ENCODE results near the gene STPG4. TPM values are rescaled to one million over a fixed set of nuclear protein-coding genes. Genes with fewer than 3 reads are reported as not detected.

STPG4 gene
- total and polyA plus RNA-seq, 7 donors: 0.12 to 1.1 (median 0.63) TPM; not detected in 3

- DNase-seq: no peak
- TF ChIP-seq, protein P1, sequence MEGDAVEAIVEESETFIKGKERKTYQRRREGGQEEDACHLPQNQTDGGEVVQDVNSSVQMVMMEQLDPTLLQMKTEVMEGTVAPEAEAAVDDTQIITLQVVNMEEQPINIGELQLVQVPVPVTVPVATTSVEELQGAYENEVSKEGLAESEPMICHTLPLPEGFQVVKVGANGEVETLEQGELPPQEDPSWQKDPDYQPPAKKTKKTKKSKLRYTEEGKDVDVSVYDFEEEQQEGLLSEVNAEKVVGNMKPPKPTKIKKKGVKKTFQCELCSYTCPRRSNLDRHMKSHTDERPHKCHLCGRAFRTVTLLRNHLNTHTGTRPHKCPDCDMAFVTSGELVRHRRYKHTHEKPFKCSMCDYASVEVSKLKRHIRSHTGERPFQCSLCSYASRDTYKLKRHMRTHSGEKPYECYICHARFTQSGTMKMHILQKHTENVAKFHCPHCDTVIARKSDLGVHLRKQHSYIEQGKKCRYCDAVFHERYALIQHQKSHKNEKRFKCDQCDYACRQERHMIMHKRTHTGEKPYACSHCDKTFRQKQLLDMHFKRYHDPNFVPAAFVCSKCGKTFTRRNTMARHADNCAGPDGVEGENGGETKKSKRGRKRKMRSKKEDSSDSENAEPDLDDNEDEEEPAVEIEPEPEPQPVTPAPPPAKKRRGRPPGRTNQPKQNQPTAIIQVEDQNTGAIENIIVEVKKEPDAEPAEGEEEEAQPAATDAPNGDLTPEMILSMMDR (IDR thresholded peaks at IDR 0.05): no peak
- TF ChIP-seq EP300 (IDR thresholded peaks at IDR 0.05) (no peak), POLR2A (IDR thresholded peaks at IDR 0.05) (no peak), POLR2AphosphoS5 (IDR thresholded peaks at IDR 0.05) (no peak)
- H3K27ac ChIP-seq: peak overlapping the region in 3 of 4 donors; percentile 58 to 76 (median 59)
- H3K27me3 ChIP-seq: no peaks in the 10 kb centered on the region
- intact Hi-C loops (cut with DNase I): no loop called here
- H3K36me3 ChIP-seq: peaks cover 0 to 38% (median 18%) of the 10 kb centered on the region in 4 donors
- no peak overlapping the region for H3K4me3 ChIP-seq
- H3K4me1 ChIP-seq: peaks cover 0 to 46% (median 40%) of the 10 kb centered on the region in 4 donors
- H3K9me3 ChIP-seq: no peaks in the 10 kb centered on the region
- WGBS, 2 donors: 92 to 96% methylated on average over 12 of the region's 12 CpGs
These were observed 103.5 kb downstream of the STPG4 start for GRCh38 chr2:47051562-47051961.

GRCh38 chr2:47050762-47051161 is 104.3 kb downstream of the STPG4 start:
- Histone ChIP-seq H3K4me3 (no peak overlapping the region), H3K27ac (peak overlapping the region in 3 of 4 donors; percentile 58 to 76 (median 59)), H3K9me3 (no peaks in the 10 kb centered on the region), H3K4me1 (peaks cover 0 to 38% (median 32%) of the 10 kb centered on the region in 4 donors), H3K27me3 (no peaks in the 10 kb centered on the region), H3K36me3 (peaks cover 0 to 45% (median 21%) of the 10 kb centered on the region in 4 donors)
- no peak for DNase-seq
- intact Hi-C loops (cut with DNase I): no loop called here
- 18 to 67% methylated on average over 4 of the region's 4 CpGs for WGBS, 2 donors
- TF ChIP-seq, protein P1 (IDR thresholded peaks at IDR 0.05): no peak
- TF ChIP-seq POLR2AphosphoS5 (IDR thresholded peaks at IDR 0.05): peak; percentile 23 to 68 (median 62)
- peak in 3 of 4 donors; percentile 28 to 77 (median 68) for TF ChIP-seq EP300 (IDR thresholded peaks at IDR 0.05)
- TF ChIP-seq POLR2A (IDR thresholded peaks at IDR 0.05): no peak

GRCh38 chr2:47050021-47050760 is 104.9 kb downstream of the STPG4 start:
- peak overlapping the region; percentile 15 to 76 (median 58) for H3K27ac ChIP-seq
- no peak overlapping the region for H3K4me3 ChIP-seq
- no peak for DNase-seq
- TF ChIP-seq EP300 (IDR thresholded peaks at IDR 0.05) (no peak), POLR2AphosphoS5 (IDR thresholded peaks at IDR 0.05) (no peak)
- 83 to 91% methylated on average over 6 of the region's 6 CpGs for WGBS, 2 donors
- H3K36me3 ChIP-seq: peaks cover 0 to 45% (median 21%) of the 10 kb centered on the region in 4 donors
- intact Hi-C loops (cut with DNase I): no loop called here
- H3K27me3 ChIP-seq: no peaks in the 10 kb centered on the region
- H3K4me1 ChIP-seq: peaks cover 0 to 32% (median 26%) of the 10 kb centered on the region in 4 donors
- no peaks in the 10 kb centered on the region for H3K9me3 ChIP-seq

GRCh38 chr2:47049502-47049901 is 105.6 kb downstream of the STPG4 start:
- 87 to 90% methylated on average over 3 of the region's 3 CpGs for WGBS, 2 donors
- Histone ChIP-seq H3K27ac (peak overlapping the region in 3 of 4 donors; percentile 58 to 76 (median 59)), H3K9me3 (no peaks in the 10 kb centered on the region), H3K4me3 (no peak overlapping the region), H3K27me3 (no peaks in the 10 kb centered on the region), H3K4me1 (peaks cover 0 to 25% (median 21%) of the 10 kb centered on the region in 4 donors), H3K36me3 (peaks cover 0 to 45% (median 21%) of the 10 kb centered on the region in 4 donors)
- intact Hi-C loops (cut with DNase I): no loop called here
- TF ChIP-seq POLR2A (IDR thresholded peaks at IDR 0.05) (no peak), EP300 (IDR thresholded peaks at IDR 0.05) (no peak)
- TF ChIP-seq, protein P1 (IDR thresholded peaks at IDR 0.05): no peak
- no peak for DNase-seq

- H3K9me3 ChIP-seq: no peaks in the 10 kb centered on the region
- no peak for DNase-seq
- H3K27ac ChIP-seq: peak overlapping the region in 3 of 4 donors; percentile 58 to 76 (median 59)
- TF ChIP-seq POLR2AphosphoS5 (IDR thresholded peaks at IDR 0.05) (no peak), POLR2A (IDR thresholded peaks at IDR 0.05) (no peak), EP300 (IDR thresholded peaks at IDR 0.05) (no peak)
- TF ChIP-seq, protein P1 (IDR thresholded peaks at IDR 0.05): no peak
- H3K4me1 ChIP-seq: peaks cover 0 to 24% (median 21%) of the 10 kb centered on the region in 4 donors
- intact Hi-C loops (cut with DNase I): no loop called here
- peaks cover 0 to 45% (median 20%) of the 10 kb centered on the region in 4 donors for H3K36me3 ChIP-seq
- no peak overlapping the region for H3K4me3 ChIP-seq
- 79 to 82% methylated on average over 8 of the region's 8 CpGs for WGBS, 2 donors
- H3K27me3 ChIP-seq: no peaks in the 10 kb centered on the region
These were observed 106.2 kb downstream of the STPG4 start for GRCh38 chr2:47048801-47049480.

Data from sigmoid colon (tissue), 7 donors.